ENCODE measurements around the gene EVL.

- TF ChIP-seq POLR2A (IDR thresholded peaks at IDR 0.05; ENCODE audit: low read depth, low read length) (no peak), POLR2AphosphoS5 (IDR thresholded peaks at IDR 0.05; ENCODE audit: insufficient read depth, low read depth, low read length) (no peak), JUN (IDR thresholded peaks at IDR 0.05; ENCODE audit: borderline replicate concordance, insufficient read depth, insufficient read length, low read depth) (no peak), FOS (IDR thresholded peaks at IDR 0.05; ENCODE audit: borderline replicate concordance, insufficient read depth, low read length) (no peak)
- TF ChIP-seq, protein P1, sequence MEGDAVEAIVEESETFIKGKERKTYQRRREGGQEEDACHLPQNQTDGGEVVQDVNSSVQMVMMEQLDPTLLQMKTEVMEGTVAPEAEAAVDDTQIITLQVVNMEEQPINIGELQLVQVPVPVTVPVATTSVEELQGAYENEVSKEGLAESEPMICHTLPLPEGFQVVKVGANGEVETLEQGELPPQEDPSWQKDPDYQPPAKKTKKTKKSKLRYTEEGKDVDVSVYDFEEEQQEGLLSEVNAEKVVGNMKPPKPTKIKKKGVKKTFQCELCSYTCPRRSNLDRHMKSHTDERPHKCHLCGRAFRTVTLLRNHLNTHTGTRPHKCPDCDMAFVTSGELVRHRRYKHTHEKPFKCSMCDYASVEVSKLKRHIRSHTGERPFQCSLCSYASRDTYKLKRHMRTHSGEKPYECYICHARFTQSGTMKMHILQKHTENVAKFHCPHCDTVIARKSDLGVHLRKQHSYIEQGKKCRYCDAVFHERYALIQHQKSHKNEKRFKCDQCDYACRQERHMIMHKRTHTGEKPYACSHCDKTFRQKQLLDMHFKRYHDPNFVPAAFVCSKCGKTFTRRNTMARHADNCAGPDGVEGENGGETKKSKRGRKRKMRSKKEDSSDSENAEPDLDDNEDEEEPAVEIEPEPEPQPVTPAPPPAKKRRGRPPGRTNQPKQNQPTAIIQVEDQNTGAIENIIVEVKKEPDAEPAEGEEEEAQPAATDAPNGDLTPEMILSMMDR (IDR thresholded peaks at IDR 0.05; ENCODE audit: extremely low read depth in 1 of 2, insufficient read depth in 1 of 2, low read depth in 1 of 2, low read length in 2 of 2), result no peak
These were observed 47.7 kb upstream of the EVL start for GRCh38 chr14:100017553-100017952.

All from endothelial cell of umbilical vein (primary cell).